PC-9 (cell line): ENCODE data around the gene HLA-DRA. TPM values are rescaled to one million over a fixed set of nuclear protein-coding genes. Genes with fewer than 3 reads are reported as not detected.

Source experiments
- BruUV-seq: library from RNA; stranded (reverse); fragments of 400-500 nt; replicated peaks from 2 replicates; lab custom pipeline; 2021; lab: Mats Ljungman, UMichigan
- CTCF ChIA-PET: fragments of 300-600 bp; sonication (Branson Sonifier 250); formaldehyde crosslinking; loops from one replicate; lab custom pipeline; 2022; ENCODE audit warnings: antibody characterized with exemption; lab: Charles Lee
- POLR2A ChIA-PET: fragments of 300-600 bp; sonication (Branson Sonifier 250); formaldehyde crosslinking; loops from one replicate; lab custom pipeline; 2022; ENCODE audit warnings: antibody characterized with exemption; ENCODE audit not compliant: unreplicated experiment; lab: Charles Lee
- DNase-seq, 2 experiments: peaks; one replicate each; pipeline versions ENCODE4 v3.0.0 to v3.0.0-alpha.2; 2015 to 2022; ENCODE audit warnings: mixed read lengths in 1 of 2
- H2AFZ ChIP-seq: fragments of 200-600 bp; sonication (generic); 2 replicates; pipeline ENCODE4 v1.8.1; 2017; ENCODE audit warnings: antibody characterized with exemption
- H3F3A ChIP-seq: fragments of 200-600 bp; sonication (generic); 2 replicates; pipeline ENCODE4 v1.8.1; 2017; ENCODE audit warnings: antibody characterized with exemption, mild to moderate bottlenecking, low read depth; ENCODE audit not compliant: insufficient read depth
- H3K27ac ChIP-seq: fragments of 200-600 bp; sonication (generic); 2 replicates; pipeline ENCODE4 v1.6.1; 2016; ENCODE audit warnings: mixed run types
- H3K27me3 ChIP-seq: fragments of 200-600 bp; sonication (generic); 2 replicates; pipeline ENCODE4 v1.6.1; 2016; ENCODE audit warnings: low read depth, mixed run types; ENCODE audit not compliant: insufficient read depth
- H3K36me3 ChIP-seq: fragments of 200-600 bp; sonication (generic); 2 replicates; pipeline ENCODE4 v1.6.1; 2016; ENCODE audit warnings: low read depth, mixed run types
- H3K4me1 ChIP-seq: fragments of 200-600 bp; sonication (generic); replicated peaks from 2 replicates; pipeline ENCODE4 v1.6.1; 2016; ENCODE audit warnings: mixed run types; ENCODE audit not compliant: insufficient read depth
- H3K4me2 ChIP-seq: fragments of 200-600 bp; sonication (generic); 2 replicates; pipeline ENCODE4 v1.6.1; 2017; ENCODE audit warnings: mixed run types
- H3K4me3 ChIP-seq: fragments of 200-600 bp; sonication (generic); 2 replicates; pipeline ENCODE4 v1.6.1; 2016; ENCODE audit warnings: mixed run types
- H3K79me2 ChIP-seq: fragments of 200-600 bp; sonication (generic); 2 replicates; pipeline ENCODE4 v1.6.1; 2017; ENCODE audit warnings: low read depth, mixed run types
- H3K9me2 ChIP-seq: fragments of 200-600 bp; sonication (generic); 2 replicates; pipeline ENCODE4 v1.8.1; 2017; ENCODE audit warnings: mild to moderate bottlenecking; ENCODE audit not compliant: insufficient read depth
- H3K9me3 ChIP-seq: fragments of 200-600 bp; sonication (generic); 2 replicates; pipeline ENCODE4 v1.8.1; 2016; ENCODE audit warnings: low read depth; ENCODE audit not compliant: insufficient read depth
- H4K20me1 ChIP-seq: fragments of 200-600 bp; sonication (generic); 2 replicates; pipeline ENCODE4 v1.8.1; 2017; ENCODE audit not compliant: insufficient read depth
- EZH2 ChIP-seq: fragments of 200-600 bp; sonication (generic); IDR thresholded peaks from 2 replicates; pipeline ENCODE4 v1.8.0; 2017; ENCODE audit warnings: antibody characterized with exemption, low read depth
- intact Hi-C: fragments of 100-400 bp; cut with micrococcal nuclease; formaldehyde crosslinking; loops from one replicate; pipeline ENCODE4 v1.10.0; 2022; ENCODE audit not compliant: unreplicated experiment
- total RNA-seq: library from RNA; stranded (reverse); gene quantifications from 2 replicates; pipeline ENCODE4 v1.2.3, GENCODE V29; 2021
- TF ChIP-seq, protein P1 (sequence below): fragments of 200-600 bp; sonication (generic); conservative IDR thresholded peaks from 2 replicates; pipeline ENCODE4 v1.6.1; 2017; ENCODE audit warnings: mixed run types, antibody characterized with exemption, mild to moderate bottlenecking, moderate library complexity

The HLA-DRA gene
- total RNA-seq, 1 experiment from 2014 or later: not detected

DNA sequence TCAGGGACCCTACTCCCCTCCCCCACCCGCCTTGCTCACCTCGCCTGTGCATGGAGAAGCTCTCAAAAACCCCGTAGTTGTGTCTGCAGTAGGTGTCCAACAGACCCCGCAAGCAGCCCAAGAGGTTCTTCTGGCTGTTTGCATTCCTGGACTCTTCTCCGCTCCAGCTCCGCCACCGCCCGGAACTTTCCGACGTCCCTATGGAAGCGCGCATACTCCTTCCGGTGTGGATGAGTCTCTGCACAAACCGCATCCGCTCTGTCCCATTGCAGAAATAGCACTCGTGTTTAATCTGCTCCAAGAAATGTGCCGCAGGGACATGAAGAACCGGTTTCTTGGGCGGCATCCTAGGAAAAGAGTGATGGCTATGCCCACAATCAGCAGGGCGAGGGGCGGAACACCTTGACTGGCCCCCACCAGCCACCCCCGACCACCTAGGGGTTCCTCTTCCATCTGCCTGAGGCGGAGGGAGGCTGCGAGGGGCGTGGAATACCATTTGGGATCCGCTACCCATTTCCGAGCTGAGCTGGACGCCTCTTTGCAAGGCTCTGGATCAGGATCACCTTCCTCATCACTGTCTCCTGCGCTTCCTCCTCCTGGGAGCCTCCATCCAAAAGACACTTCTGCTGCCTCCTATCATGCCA, 20.2 kb downstream of the HLA-DRA start:
- no peaks in the 10 kb centered on the region for H3K9me2 ChIP-seq
- DNase-seq: no peak
- H3F3A ChIP-seq: no peaks in the 10 kb centered on the region
- no peaks in the 10 kb centered on the region for H3K36me3 ChIP-seq
- H3K27me3 ChIP-seq: peaks cover 19% of the 10 kb centered on the region
- intact Hi-C loops: no loop called here
- H3K27ac ChIP-seq: no peak overlapping the region
- H3K4me2 ChIP-seq: no peak overlapping the region
- H3K9me3 ChIP-seq: no peaks in the 10 kb centered on the region
- no peaks in the 10 kb centered on the region for H3K4me1 ChIP-seq
- H3K4me3 ChIP-seq: no peak overlapping the region
- ChIA-PET POLR2A (no interaction called here), CTCF (no interaction called here)
- no TSS peak for BruUV-seq
- H4K20me1 ChIP-seq: no peaks in the 10 kb centered on the region
- no peak overlapping the region for H2AFZ ChIP-seq
- no peaks in the 10 kb centered on the region for H3K79me2 ChIP-seq
- no peak for TF ChIP-seq EZH2
- TF ChIP-seq, protein P1, sequence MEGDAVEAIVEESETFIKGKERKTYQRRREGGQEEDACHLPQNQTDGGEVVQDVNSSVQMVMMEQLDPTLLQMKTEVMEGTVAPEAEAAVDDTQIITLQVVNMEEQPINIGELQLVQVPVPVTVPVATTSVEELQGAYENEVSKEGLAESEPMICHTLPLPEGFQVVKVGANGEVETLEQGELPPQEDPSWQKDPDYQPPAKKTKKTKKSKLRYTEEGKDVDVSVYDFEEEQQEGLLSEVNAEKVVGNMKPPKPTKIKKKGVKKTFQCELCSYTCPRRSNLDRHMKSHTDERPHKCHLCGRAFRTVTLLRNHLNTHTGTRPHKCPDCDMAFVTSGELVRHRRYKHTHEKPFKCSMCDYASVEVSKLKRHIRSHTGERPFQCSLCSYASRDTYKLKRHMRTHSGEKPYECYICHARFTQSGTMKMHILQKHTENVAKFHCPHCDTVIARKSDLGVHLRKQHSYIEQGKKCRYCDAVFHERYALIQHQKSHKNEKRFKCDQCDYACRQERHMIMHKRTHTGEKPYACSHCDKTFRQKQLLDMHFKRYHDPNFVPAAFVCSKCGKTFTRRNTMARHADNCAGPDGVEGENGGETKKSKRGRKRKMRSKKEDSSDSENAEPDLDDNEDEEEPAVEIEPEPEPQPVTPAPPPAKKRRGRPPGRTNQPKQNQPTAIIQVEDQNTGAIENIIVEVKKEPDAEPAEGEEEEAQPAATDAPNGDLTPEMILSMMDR: no peak

DNA sequence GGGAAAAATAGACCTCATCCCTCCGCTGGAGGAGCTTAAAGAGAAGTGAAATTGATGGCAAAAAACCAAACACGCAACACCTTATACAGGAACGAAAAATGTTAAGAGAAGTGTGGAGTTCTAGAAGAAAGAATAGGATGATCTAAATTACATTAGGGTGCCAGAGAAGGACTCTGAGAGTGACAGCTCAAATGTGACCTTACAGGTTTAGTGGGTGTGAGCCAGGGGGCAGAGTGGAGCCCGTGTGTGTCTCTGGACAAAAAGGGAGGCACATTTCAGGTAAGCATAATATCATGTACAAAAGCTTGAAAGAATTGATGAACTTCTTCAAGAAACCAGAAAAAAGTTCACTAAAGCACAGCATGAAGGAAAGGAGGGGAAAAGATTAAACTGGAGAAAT, 20.8 kb downstream of the HLA-DRA start:
- H3K9me2 ChIP-seq: no peaks in the 10 kb centered on the region
- TF ChIP-seq, protein P1: no peak
- TF ChIP-seq EZH2: no peak
- DNase-seq: no peak
- H2AFZ ChIP-seq: no peak overlapping the region
- ChIA-PET CTCF (no interaction called here), POLR2A (no interaction called here)
- no peaks in the 10 kb centered on the region for H3K4me1 ChIP-seq
- H3F3A ChIP-seq: no peaks in the 10 kb centered on the region
- H3K9me3 ChIP-seq: no peaks in the 10 kb centered on the region
- H3K36me3 ChIP-seq: no peaks in the 10 kb centered on the region
- intact Hi-C loops: no loop called here
- H3K79me2 ChIP-seq: no peaks in the 10 kb centered on the region
- no peak overlapping the region for H3K27ac ChIP-seq
- no peaks in the 10 kb centered on the region for H4K20me1 ChIP-seq
- H3K27me3 ChIP-seq: peaks cover 20% of the 10 kb centered on the region
- H3K4me3 ChIP-seq: no peak overlapping the region
- no peak overlapping the region for H3K4me2 ChIP-seq
- BruUV-seq: no TSS peak

DNA sequence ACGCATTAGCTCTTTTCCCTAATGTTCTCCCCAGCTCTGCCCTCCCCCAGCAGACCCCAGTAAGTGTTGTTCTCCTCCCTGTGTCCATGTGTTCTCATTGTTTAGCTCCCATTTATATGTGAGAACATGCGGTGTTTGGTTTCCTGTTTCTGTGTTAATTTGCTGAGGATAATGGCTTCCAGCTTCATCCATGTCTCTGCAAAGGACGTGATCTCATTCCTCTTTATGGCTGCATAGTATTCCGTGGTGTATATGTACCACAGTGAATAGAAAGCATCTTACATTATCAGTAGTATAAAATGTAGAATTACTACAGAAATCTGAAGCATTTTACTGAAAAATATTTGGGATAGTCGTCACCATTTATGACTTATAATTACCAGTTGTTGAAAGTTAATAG, 21.8 kb downstream of the HLA-DRA start:
- Histone ChIP-seq H3K9me3 (no peaks in the 10 kb centered on the region), H3K9me2 (no peaks in the 10 kb centered on the region), H4K20me1 (no peaks in the 10 kb centered on the region), H3F3A (no peaks in the 10 kb centered on the region), H3K79me2 (no peaks in the 10 kb centered on the region), H3K4me3 (no peak overlapping the region), H3K4me2 (no peak overlapping the region), H2AFZ (no peak overlapping the region), H3K27ac (no peak overlapping the region), H3K36me3 (no peaks in the 10 kb centered on the region), H3K4me1 (no peaks in the 10 kb centered on the region), H3K27me3 (peaks cover 20% of the 10 kb centered on the region)
- intact Hi-C loops: no loop called here
- ChIA-PET POLR2A (no interaction called here), CTCF (interaction anchor here (0.7 kb wide), 1 partner anchor 28 kb away, joined by 4 read pairs; no protein-coding TSS in a partner anchor)
- TF ChIP-seq EZH2: no peak
- TF ChIP-seq, protein P1: no peak
- BruUV-seq: no TSS peak
- no peak for DNase-seq
